Activated gamma-delta T cell treated with Interleukin-2 at 50 U/mL for 16 hours (primary cell): ENCODE results near the gene RAB8A.
"Not testable (repeated sequence)": the region's sequence is repeated elsewhere in the genome, so short reads cannot be mapped to it uniquely, and the experiment has no call there.

ENCODE experiments used
- DNase-seq: peaks from one replicate; pipeline ENCODE4 v3.0.0-alpha.2; 2020

RAB8A gene

DNA sequence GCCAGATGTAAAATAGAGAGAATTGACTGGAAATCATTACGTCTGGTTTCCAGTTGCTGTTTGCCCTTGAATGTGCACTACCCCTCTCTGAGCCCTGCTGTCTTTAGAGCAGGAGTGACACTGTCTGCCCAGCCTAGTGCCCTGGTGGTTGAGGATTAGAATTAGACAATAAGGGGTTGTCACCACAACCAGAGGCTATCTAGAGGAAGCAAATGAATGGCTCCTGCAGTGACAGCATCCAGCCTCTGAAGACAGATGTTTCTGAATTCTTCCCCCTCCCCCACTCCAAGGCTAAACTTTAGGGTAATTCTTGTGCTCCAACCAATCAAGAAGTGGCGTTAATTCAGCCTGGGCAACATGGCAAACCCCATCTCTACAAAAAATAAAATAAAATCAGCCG, 2.0 kb downstream of the RAB8A start:
- no peak for DNase-seq

DNA sequence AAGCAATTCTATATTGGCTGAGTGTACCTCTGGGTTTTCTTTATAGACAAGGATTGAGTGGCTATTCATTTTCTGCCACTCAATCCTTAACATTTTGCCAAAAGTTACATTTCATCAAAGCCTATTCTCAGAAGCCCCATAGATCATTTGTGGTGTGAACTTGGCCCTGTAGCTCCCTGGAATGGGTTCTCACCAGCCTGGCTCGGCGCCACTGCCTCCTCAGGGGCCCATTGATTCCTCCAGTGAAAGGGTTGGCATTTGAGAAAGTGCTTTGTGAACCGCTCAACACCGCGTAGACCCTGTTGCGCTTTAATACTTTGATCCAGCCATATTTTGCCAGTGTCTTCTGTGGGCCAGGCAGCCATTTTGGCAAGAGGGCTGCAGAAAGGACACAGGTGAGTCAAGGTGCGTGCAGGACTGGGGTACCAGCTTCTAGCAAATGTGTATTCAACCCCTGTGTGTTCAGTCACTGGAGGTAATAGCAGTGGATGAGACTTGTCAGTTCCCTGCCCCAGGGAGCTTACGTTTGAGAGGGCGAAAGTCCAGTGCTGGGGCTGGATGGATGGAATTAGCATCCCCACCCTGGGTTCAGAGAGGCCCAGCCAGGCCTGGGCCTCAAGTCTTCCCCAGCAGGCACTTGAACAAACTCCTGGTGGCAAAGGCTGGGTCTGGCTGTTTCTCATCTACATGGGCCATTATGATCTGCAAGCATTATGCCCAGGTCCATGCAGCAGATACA, 3.8 kb downstream of the RAB8A start:
- no peak for DNase-seq

DNA sequence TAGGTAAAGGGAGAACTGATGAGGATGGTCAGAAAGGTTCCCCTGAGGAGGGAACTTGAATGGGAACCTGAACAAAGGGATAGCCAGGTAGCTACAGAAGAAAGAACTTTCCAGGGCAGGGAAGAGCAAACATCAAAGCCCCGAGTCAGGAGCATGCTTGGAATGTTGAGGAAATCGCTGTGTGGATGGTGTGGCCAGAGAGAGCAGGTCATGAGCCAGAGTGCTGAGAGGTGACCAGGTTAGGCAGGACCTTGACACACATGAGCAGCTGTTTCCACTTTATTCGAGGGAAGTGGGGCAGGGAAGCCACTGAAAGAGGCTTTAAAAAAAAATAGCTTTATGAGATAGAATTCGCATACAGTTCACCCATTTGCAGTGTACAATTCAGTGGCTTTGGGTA, 4.4 kb downstream of the RAB8A start:
- DNase-seq: no peak

DNA sequence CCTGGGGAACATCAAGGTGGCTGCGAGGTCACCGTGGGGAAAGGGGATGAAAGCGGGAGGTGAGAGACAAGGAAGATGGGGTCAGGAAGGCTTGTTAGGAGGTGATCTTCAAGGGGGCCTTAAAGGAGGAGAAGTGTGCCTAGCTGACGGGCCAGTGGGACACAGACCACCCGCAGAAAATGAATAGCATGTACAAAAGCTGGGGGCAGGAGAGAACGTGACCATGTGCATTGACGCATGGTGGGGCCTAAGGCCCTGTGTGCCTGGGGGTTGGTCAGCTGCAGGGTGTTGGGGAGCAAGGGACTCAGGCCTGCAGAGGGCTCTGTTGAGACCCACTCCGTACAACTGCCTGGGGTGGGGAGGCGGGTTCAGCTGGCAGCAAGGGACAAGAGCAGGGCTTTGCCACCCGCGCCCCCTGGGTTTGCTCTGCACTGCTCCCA, 5.9 kb downstream of the RAB8A start:
- no peak for DNase-seq

DNA sequence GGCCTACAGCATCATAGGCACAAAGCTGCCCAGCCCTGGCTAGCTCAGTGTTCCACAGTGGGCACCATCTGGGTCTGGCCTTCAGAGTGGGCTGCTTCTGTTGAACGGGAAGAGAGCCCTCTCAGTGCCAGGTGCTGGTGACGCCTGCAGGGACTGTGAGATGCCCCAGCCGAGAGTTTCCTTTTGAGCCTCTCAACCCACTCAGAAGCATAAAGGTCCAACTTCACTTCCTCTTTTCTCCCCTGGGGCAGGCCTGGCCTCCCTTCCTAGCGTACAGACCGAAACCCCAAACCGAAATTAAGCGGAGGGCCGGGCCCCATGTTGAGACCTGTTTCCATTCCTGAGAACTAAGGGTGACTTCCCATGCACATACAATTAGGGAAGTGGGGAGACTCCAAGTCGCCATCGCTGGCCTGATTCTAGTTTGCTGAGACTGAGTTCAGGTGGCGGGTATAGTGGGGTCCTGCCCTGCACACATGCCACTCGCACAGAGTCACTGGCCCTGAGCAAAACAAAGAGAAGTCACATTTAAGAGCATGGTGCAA, 6.9 kb downstream of the RAB8A start:
- DNase-seq: no peak

DNA sequence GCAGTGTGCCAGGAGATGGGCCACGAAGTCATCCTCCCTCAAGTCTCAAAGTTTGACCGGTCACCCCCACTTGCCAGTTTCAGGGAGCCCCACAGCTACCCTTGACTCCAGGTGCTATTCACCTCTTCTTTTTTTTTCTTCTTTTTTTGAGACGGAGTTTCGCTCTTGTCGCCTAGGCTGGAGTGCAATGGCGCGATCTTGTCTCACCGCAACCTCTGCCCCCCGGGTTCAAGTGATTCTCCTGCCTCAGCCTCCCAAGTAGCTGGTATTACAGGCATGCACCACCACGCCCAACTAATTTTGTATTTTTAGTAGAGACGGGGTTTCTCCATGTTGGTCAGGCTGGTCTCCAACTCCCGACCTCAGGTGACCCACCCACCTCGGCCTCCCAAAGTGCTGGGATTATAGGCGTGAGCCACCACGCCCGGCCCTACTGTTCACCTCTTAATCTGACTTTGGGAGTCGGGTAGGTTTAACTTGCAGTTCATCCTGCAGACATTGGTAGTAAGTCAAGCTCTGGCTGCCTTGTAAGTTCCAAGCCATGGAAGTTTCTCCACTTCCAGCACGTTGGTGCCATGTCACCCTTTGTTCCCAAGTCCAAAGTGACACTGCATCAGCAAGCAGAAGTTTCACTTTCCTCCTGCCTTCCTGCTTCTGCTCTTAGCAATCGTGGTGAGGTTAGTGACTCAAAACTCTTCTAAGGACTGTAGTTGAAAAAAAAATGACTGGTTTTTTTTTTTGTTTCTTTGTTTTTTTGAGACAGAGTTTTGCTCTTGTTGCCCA, 7.6 kb downstream of the RAB8A start:
- not testable (repeated sequence) for DNase-seq

DNA sequence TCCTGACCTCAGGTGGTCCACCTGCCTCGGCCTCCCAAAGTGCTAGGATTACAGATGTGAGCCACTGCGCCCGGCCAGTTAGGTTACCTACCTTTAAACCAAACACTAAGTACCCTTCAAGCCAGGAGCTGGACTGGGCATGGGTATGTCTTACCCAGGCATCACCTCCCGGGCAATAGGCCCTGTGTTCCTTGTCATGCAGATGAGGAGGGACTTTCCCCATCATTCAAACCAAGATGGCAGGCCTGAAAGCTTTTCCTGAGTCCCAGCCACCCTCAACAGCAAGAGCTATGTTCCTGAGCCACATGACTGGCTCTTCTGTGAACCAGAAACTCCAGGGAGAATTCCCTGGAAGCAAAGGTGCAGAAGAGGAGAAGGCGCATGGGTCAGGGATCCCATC, 9.5 kb downstream of the RAB8A start:
- DNase-seq: no peak

DNA sequence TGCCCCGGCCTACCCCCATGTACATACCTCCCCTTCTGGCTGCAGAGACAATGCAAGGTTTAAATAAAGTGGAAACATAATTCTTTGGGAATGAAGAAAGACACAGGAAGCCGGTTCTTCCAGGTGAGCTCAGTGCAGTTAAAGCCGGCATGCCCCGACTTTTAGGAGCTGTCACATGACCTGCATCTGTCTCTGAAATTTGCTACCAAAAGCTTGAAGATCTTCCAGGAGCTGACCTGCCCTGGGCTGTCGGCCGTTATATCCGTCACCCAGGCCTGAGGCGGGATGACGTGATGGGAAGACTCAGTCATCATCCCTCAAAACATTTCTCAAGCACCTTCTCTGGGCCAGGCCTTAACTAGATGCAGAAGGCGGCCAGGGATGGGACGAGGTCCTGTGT, 10.3 kb downstream of the RAB8A start:
- no peak for DNase-seq

DNA sequence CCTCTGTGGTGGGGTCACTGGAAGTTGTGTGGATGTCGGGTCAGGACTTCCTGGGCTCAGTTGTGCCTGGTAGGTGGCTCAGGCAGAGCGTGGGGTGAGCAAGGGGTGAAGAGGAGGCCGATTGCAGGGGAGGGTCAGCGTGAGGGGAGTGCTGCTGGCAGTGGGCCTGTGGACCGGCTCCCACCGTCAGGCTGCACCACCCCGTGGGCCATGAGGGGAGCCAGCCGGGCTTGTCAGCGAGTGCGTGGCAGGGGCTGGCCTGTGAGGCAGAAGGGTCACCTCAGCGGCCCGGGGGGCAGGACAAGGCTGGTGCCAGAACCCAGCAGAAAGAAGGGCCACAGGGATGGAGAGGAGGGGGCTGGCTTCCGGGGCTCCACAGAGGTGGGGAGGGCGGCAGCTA, 13.3 kb downstream of the RAB8A start:
- DNase-seq: no peak

DNA sequence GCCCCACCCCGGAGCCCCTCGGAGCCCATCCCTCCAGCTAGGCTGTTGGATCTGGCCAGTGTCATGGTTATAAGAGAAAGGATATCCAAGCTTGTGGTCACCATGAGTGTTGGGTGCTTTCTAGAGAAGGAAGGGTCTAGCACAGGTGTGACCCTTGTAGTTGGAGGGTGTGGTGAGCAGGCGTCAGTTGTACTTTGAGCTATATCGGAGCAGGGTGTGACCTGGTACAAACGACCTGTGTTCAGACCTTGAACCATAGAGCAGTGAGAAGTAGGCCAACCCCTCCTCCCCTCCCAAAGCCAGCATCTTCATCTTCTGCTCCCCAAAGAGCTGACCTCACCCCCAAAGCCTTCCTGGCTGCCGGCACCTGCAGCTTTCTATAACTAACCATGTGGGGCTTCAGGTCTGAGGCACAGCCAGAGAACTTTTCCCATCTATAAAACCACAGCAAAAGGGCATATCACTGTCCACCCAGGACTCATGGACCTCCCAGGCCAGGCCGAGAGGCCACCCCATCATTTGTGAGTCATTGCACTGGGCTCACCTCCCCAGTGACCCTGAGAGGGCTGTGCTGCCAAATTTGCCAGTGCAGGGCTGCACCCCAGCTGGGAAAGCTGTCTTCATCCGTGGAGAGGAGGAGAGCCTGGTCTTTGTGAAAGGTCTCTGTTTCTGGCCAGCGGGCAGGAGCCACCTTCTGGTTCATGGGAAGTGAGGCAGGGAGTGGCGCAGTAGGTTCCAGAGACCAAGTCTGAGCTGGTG, 14.2 kb downstream of the RAB8A start:
- DNase-seq: no peak

DNA sequence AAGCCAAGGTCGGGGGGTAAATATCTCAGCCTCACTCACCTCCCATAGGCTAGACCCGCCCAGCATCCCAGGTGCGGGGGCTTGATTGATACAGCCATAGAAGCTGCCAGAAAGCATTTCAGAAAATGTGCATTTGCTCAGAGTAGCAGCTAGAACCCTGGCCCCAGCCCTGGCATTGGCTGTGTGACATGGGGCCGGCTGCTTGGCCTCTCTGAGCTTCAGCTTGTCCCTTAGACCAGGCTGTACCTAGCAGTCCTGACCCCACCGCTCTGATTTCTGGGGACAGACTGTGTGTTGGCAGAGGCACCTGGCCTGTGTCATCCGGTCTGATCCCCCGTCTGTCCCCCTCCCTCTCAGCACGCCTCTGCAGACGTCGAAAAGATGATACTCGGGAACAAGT, 15.4 kb downstream of the RAB8A start:
- DNase-seq: no peak

DNA sequence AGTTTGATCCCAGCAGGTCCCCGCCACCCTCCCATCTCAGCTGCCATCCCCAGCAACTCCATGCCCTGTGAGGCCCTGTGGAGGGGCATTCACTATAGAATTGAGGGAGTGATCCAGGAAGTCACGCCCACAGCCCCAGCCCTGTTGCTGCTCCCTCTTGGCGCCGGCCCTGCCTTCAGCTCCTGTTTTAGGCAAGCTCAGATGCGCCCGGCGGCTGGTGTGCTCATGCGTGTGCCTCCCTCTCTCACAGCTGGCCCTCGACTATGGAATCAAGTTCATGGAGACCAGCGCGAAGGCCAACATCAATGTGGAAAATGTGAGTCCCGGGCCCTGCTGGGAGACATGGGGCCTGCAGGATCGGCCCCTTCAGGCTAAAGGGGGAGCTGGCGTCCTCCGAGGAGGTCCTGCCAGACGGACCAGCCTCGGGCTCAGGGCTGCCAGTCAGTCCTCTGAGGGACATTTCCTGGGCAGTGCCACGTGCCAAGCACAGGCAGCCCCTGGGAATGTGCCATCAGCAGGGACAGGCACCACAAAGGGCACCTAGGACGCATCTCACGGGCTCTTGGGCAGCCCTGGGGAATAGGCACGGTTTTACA, 16.2 kb downstream of the RAB8A start:
- no peak for DNase-seq

DNA sequence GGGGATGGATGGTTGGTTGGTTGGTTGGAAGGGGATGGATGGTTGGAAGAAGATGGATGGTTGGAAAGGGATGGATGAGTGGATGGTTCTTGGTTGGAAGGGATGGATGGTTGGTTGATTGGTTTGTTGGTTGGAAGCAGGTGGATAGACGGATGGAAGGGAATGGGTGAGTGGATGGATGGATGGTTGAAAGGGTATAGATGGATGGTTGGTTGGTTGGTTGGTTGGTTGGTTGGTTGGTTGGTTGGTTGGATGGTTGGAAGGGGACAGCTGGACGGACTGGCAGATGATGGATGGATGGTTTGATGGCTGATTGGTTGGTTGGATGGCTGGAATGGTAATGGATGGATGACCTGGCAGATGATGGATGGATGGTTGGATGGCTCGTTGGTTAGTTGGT, 20.0 kb downstream of the RAB8A start:
- no peak for DNase-seq

DNA sequence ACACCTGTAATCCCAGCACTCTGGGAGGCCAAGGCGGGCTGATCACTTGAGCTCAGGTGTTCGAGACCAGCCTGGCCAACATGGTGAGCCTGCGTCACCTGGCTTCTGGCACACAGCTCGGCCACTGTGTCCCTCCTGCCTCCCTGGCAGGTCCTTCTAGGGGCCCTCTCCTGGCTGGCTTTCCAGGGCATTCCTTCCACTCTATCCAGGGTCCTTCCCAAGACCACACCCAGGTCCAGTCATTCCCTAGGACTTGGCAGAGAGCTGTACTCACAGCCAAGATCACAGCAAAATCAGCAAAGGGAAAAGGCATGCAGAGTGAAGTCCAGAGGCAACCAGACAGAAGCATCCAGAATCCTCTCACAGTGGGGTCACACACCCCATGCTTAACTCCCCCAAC, 22.1 kb downstream of the RAB8A start:
- no peak for DNase-seq

DNA sequence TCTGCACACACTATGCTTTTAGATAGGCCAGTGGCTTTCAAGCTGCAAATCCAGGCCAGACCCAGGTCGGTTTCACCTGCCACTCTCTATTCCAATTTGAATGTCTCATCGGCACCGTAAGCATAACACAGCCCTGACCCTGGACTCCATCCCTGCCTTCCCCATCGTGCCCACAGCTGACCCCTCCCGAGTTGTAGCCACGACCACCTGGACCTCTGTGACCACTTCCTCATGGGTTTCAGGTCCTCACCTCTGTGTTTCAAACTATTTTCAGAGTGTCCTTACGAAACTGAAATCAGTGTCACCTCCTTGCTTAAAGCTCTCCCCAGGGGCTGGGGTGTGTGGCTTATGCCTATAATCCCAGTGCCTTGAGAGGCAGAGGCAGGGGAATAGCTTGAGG, 22.8 kb downstream of the RAB8A start:
- DNase-seq: no peak

DNA sequence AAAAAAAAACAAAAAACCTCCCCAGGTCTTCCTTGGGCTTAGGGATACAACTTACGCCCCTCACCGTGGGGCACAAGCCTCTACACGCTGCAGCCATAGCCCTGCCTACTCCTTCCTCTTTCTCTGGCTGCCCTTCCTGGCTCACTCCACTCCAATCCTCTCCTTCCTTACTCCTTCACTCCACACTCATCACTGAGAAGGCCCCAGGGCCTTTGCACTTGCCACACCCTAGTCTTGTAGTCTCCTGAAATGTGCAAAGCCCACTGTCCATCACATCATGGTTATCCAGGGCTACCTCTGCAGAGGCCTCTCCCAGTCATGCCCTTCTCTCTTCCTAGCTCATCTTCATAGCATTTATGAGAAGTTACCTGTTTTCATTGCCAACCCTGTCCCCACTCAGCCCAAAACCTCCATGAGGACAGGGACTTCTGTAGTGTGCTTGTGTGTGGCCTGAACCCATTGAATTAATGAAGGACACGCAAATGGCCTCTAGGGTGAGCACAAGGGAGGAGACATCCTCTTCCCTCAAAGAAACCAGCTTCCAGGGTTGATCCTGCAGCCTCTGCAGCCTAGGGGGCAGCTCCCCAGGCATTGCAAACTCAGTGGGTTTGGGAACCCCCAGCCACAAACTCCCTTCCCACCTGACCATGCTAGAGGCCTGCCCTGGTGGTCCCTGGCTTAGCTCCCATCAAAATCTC, 23.9 kb downstream of the RAB8A start:
- DNase-seq: no peak

DNA sequence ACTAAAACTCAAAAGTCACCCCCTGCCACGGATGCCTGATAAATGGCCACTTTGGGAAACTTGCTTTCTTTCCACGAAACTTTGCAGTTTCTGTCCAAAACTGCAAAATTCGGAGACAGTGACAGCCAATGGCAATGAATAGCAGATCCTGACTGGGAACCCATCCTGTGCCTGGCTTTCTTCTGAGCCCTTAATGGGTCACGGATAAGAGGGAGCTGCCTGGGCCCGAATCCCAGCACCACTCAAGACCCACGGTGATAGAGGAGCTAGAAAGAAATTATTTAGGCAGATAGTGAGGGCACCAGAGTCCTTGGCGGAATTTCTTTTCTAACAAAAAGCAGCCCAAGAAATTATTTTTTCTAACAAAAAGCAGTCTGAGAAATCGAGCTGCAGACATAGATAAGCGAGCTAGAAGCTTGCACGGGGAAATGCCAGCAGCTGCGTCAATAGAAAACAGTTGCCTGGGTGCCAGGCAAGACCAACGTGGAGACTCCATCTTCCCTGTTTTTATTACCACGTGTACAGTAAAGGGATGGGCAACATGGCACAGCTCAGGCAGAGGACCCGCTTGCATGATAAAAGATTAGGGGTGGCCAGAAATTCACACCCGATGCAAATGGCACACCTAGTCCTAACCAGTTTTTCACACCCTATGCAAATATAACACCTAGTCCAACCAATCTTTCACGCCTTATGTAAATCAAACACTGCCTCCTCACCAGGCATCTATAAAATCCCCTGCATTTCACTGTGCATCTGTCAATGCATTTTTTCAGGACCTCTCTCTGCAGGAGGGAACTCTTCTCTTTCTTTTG, 24.7 kb downstream of the RAB8A start:
- no peak for DNase-seq

DNA sequence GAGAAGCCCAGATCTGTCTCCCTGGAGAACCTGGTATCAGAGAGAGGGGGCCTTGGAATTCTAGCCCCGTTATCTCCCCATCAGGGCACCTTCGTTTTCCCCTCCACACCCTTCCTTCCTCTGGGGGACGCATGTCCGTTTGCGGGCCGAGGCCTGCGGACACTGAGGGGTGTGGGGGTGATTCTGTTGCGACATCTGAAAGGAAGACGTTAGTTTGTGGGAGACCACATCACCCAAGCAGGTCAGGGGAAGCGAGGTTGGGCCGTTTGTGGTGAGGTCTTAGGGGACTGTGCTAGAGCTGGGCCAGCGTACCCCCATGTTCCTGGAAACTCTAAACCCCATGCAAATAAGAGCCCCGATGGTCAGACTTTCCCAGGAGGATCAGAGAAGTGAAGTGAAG, 28.1 kb downstream of the RAB8A start:
- no peak for DNase-seq

DNA sequence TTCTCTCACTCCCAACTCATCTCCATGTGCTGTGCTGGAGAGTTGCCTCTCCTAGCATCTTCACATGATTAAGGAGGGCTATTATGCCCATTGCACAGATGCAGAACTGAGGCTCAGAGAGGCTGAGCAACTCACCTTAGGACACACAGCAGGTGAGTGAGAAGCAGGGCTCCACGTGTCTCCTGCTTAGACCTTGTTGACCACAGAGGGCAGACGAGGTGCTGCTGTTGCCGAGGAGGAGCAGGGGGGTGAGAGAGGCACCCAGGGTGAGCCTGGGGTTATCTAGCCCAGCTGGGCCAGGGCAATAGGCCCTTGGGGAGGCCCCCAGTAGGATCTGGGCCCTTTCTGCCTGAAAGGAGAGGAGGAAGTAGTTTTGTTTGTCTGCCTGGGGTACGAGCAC, 29.4 kb downstream of the RAB8A start:
- DNase-seq: no peak

DNA sequence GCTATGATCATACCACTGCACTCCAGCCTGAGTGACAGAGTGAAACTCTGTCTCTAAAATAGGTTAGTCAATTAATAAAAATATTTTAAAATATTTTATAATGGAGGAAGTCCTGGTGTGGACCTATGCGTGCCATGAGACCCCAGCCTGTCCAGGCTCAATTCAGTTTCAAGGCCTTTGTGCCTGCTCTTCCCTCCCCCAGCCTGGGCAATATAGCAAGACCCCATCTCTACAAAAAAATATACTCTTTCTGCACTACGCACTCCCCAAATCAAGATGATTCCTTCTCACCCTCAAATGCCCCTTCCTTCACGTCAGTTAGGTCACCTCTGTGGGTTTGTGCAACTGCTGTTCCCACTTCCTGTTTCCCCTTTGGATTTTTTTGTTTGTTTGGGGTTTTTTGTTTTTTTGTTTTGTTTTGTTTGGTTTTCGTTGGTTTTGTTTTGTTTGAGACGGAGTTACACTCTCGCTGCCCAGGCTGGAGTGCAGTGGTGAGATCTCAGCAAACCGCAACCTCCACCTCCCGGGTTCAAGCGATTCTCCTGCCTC, 30.4 kb downstream of the RAB8A start:
- DNase-seq: no peak
